ENCODE measurements around the gene CDHR1. TPM values are rescaled to one million over a fixed set of nuclear protein-coding genes. Genes with fewer than 3 reads are reported as not detected.

The CDHR1 gene
- total and polyA plus RNA-seq, 2 experiments from 2014 or later: 3.2 to 6.6 TPM

- TF ChIP-seq ZNF331 (CRISPR knock-in tag; IDR thresholded peaks at IDR 0.05; ENCODE audit: low read depth): no peak
Measured at GRCh38 chr10:84159076-84159685, 35.2 kb upstream of the CDHR1 start (continued).

DNA sequence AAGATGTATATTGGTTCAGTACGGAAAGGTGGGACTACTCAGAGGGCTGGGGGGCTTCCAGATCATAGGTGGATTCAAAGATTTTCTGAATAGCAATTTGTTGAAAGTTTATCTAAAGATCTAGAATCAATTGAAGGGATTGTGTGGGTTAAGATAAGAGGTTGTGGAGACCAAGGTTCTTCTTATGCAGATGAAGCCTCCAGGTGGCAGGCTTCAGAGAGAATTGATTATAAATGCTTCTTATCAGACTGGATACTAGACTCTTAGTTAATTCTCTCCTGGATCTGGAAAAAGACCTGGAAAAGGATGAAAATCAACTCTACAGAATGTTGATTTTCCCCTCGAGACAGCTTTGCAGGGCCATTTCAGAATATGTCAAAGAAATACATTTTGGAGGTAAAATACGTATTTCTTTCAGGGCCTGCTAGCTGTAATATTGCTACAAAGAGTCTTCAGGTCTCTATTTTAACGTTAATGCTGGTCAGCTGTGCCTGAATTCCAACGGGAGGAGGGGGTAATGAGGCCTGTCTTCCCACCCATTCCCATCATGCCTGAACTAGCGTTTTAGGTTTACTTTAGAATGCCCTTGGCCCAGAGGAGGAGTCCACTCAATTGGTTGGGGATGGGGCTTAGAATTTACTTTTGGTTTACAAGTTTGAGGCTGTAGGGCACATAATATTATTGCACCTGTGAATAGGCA is 33.5 kb upstream of the CDHR1 start:
- no peaks in the 10 kb centered on the region for H3K27me3 ChIP-seq (ENCODE audit: insufficient read depth)
- H3K4me1 ChIP-seq (ENCODE audit: insufficient read depth): peaks cover 52% of the 10 kb centered on the region
- no peaks in the 10 kb centered on the region for H4K20me1 ChIP-seq (replicated peaks; ENCODE audit: insufficient read depth)
- Mint-ChIP-seq H3K9me3 (peaks cover 10% of the 10 kb centered on the region; the same call in 2 of the 3 replicates), H3K4me3 (peak overlapping the region; percentile 38; the same call in 2 of the 3 replicates), H3K27ac (no peak overlapping the region; the same call in 1 of the 2 replicates), H3K27me3 (ENCODE audit: insufficient read depth, low read depth, poor library complexity) (peaks cover 6% of the 10 kb centered on the region), H3K4me1 (peaks cover 66% of the 10 kb centered on the region), H3K36me3 (ENCODE audit: low read depth) (no peaks in the 10 kb centered on the region)
- no peaks in the 10 kb centered on the region for H3K36me3 ChIP-seq (ENCODE audit: insufficient read depth)
- peak overlapping the region; percentile 28; the same call in 1 of the 2 replicates for H3K4me2 ChIP-seq
- H3K9me2 ChIP-seq (ENCODE audit: insufficient read depth): no peaks in the 10 kb centered on the region
- no peak overlapping the region for H3K27ac ChIP-seq (ENCODE audit: low read depth)
- DNase-seq (ENCODE audit: low spot score): peak; percentile 68
- H3F3A ChIP-seq (replicated peaks; ENCODE audit: low read depth): no peaks in the 10 kb centered on the region
- H3K4me3 ChIP-seq: peak overlapping the region; percentile 5; the same call in 1 of the 2 replicates
- ATAC-seq: peak; percentile 25
- no peak overlapping the region for H2AFZ ChIP-seq
- H3K79me2 ChIP-seq (replicated peaks; ENCODE audit: insufficient read depth): no peaks in the 10 kb centered on the region
- TF ChIP-seq ZNF114 (CRISPR knock-in tag; IDR thresholded peaks at IDR 0.05): no peak
- no peak for TF ChIP-seq JUNB (IDR thresholded peaks at IDR 0.05; ENCODE audit: unreplicated experiment)
- TF ChIP-seq EZH2 (IDR thresholded peaks at IDR 0.05; ENCODE audit: low read depth, unreplicated experiment): no peak
- TF ChIP-seq EZH2phosphoT487 (IDR thresholded peaks at IDR 0.05; ENCODE audit: unreplicated experiment): no peak
- TF ChIP-seq, protein P1, sequence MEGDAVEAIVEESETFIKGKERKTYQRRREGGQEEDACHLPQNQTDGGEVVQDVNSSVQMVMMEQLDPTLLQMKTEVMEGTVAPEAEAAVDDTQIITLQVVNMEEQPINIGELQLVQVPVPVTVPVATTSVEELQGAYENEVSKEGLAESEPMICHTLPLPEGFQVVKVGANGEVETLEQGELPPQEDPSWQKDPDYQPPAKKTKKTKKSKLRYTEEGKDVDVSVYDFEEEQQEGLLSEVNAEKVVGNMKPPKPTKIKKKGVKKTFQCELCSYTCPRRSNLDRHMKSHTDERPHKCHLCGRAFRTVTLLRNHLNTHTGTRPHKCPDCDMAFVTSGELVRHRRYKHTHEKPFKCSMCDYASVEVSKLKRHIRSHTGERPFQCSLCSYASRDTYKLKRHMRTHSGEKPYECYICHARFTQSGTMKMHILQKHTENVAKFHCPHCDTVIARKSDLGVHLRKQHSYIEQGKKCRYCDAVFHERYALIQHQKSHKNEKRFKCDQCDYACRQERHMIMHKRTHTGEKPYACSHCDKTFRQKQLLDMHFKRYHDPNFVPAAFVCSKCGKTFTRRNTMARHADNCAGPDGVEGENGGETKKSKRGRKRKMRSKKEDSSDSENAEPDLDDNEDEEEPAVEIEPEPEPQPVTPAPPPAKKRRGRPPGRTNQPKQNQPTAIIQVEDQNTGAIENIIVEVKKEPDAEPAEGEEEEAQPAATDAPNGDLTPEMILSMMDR (conservative IDR thresholded peaks at IDR 0.05; ENCODE audit: low read depth in 2 of 2): no peak
- TF ChIP-seq REST (IDR thresholded peaks at IDR 0.05; ENCODE audit: unreplicated experiment): no peak
- TF ChIP-seq CREB1 (CRISPR knock-in tag; IDR thresholded peaks at IDR 0.05; ENCODE audit: low read depth): no peak
- TF ChIP-seq ETS1 (IDR thresholded peaks at IDR 0.05): no peak
- TF ChIP-seq POLR2AphosphoS5 (IDR thresholded peaks at IDR 0.05; ENCODE audit: low read depth): no peak
- no peak for TF ChIP-seq STAT1 (IDR thresholded peaks at IDR 0.05; ENCODE audit: unreplicated experiment)
- no peak for TF ChIP-seq NANOG (IDR thresholded peaks at IDR 0.05; ENCODE audit: borderline replicate concordance)
- no peak for TF ChIP-seq ZNF331 (CRISPR knock-in tag; IDR thresholded peaks at IDR 0.05; ENCODE audit: low read depth)

Measured in GM23338 (cell line).